ENCODE data around the gene SIRT6.
"Not testable (repeated sequence)": the region's sequence is repeated elsewhere in the genome, so short reads cannot be mapped to it uniquely, and the experiment has no call there.

The SIRT6 gene

DNA sequence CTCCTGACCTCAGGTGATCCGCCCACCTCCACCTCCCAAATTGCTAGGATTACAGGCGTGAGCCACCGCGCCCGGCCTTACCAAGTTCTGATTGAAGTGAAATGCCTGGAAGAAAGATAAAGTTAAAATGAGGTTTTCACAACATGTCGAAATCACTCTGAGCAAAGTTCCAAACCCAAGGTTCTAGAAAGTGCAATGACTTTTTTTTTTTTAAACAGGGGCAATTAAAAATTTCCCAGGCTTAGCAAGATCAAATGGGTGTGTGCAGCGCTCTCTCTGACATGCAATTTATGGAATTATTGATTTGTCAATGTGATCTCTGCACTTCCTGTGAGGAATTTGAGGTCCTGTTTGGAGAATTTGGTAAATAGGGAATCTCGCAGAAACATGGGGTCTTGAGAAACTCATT, 45.7 kb downstream of the SIRT6 start:
- Mint-ChIP-seq H3K4me3 (no peak overlapping the region), H3K27ac (no peak overlapping the region), H3K27me3 (no peaks in the 10 kb centered on the region), H3K4me1 (peaks cover 16% of the 10 kb centered on the region), H3K9me3 (no peaks in the 10 kb centered on the region)
- no peak for DNase-seq
- ATAC-seq = no peak

DNA sequence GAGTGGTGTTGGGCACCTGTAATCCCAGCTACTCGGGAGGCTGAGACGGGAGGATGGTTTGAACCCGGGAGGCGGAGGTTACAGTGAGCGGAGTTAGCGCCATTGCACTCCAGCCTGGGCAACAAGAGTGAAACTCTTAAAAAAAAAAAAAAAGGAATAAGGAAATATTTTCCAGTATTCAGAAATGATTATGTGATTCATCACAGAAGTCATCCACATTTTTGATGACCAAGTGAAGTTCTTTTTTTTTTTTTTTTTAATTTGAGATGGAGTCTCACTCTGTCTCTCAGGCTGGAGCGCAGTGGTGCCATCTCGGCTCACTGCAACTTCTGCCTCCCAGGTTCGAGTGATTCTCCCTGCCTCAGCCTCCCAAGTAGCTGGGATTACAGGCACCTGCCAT, 47.0 kb downstream of the SIRT6 start:
- not testable (repeated sequence) for H3K4me3 Mint-ChIP-seq, H3K27me3 Mint-ChIP-seq, DNase-seq, H3K27ac Mint-ChIP-seq, ATAC-seq, H3K9me3 Mint-ChIP-seq
- peaks cover 13% of the 10 kb centered on the region for H3K4me1 Mint-ChIP-seq

DNA sequence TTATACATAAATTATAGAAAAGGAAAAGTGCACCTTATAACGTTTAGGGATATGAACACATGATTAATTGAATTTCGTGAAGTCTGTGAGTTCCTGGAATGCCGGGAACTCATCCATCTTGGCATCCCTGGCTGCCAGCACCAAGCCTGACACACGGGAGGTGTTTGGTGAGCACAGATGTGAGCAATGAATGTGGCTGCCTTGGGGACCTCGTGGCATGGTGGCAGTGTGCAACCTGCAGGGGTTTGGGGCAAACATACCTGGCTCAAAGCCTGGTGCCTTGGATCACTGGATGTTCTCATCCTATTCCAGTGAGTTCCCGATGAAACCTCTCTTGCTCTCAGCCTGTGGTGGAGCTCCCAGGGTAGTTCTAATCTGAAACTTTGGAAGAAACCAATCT, 48.0 kb downstream of the SIRT6 start:
- no peak for ATAC-seq
- Mint-ChIP-seq H3K27me3 (no peaks in the 10 kb centered on the region), H3K4me1 (peaks cover 3% of the 10 kb centered on the region), H3K27ac (no peak overlapping the region), H3K9me3 (no peaks in the 10 kb centered on the region), H3K4me3 (no peak overlapping the region)
- DNase-seq = no peak

- Mint-ChIP-seq H3K27me3 (no peaks in the 10 kb centered on the region), H3K4me1 (no peaks in the 10 kb centered on the region), H3K4me3 (no peak overlapping the region), H3K27ac (no peak overlapping the region), H3K9me3 (no peaks in the 10 kb centered on the region)
- ATAC-seq (no peak), DNase-seq (no peak)
These were observed 51.5 kb downstream of the SIRT6 start for GRCh38 chr19:4130744-4131438.

GRCh38 chr19:4129050-4129449, 53.3 kb downstream of the SIRT6 start:
- not testable (repeated sequence) for H3K4me1 Mint-ChIP-seq, ATAC-seq, H3K27ac Mint-ChIP-seq, H3K9me3 Mint-ChIP-seq, H3K27me3 Mint-ChIP-seq, H3K4me3 Mint-ChIP-seq, DNase-seq

- not testable (repeated sequence) for ATAC-seq, DNase-seq, H3K4me3 Mint-ChIP-seq, H3K27ac Mint-ChIP-seq, H3K9me3 Mint-ChIP-seq, H3K27me3 Mint-ChIP-seq
- H3K4me1 Mint-ChIP-seq = peaks cover 20% of the 10 kb centered on the region
These were observed 55.0 kb downstream of the SIRT6 start for GRCh38 chr19:4127322-4127721.

GRCh38 chr19:4124638-4125037, 57.7 kb downstream of the SIRT6 start:
- Mint-ChIP-seq H3K4me1 (peaks cover 37% of the 10 kb centered on the region), H3K27me3 (no peaks in the 10 kb centered on the region), H3K9me3 (no peaks in the 10 kb centered on the region), H3K4me3 (peak overlapping the region; percentile 70 to 88), H3K27ac (peak overlapping the region in 1 of 2 donors; percentile 65)
- DNase-seq (no peak), ATAC-seq (no peak)
